ENCODE measurements around the gene PRDM16. TPM values are rescaled to one million over a fixed set of nuclear protein-coding genes. Genes with fewer than 3 reads are reported as not detected.

Gene PRDM16
- total RNA-seq, 1 experiment from 2014 or later, result 5.3 TPM

GRCh38 chr1:3183813-3184212 is 114.8 kb downstream of the PRDM16 start:
- Mint-ChIP-seq H3K27me3 (ENCODE audit: insufficient read depth, unreplicated experiment) (no peaks in the 10 kb centered on the region), H3K9me3 (ENCODE audit: unreplicated experiment) (no peaks in the 10 kb centered on the region), H3K36me3 (ENCODE audit: insufficient read depth, unreplicated experiment) (no peaks in the 10 kb centered on the region), H3K4me3 (ENCODE audit: unreplicated experiment) (no peak overlapping the region), H3K27ac (ENCODE audit: unreplicated experiment) (no peak overlapping the region), H3K4me1 (ENCODE audit: low read depth, unreplicated experiment) (no peaks in the 10 kb centered on the region)
- no peaks in the 10 kb centered on the region for H3K27me3 ChIP-seq (replicated peaks; ENCODE audit: control insufficient read depth, insufficient read depth, low read length)
- POLR2A ChIA-PET, result no interaction called here
- H3K4me3 ChIP-seq (ENCODE audit: low read depth, low read length), result no peak overlapping the region
- TF ChIP-seq, protein P1, sequence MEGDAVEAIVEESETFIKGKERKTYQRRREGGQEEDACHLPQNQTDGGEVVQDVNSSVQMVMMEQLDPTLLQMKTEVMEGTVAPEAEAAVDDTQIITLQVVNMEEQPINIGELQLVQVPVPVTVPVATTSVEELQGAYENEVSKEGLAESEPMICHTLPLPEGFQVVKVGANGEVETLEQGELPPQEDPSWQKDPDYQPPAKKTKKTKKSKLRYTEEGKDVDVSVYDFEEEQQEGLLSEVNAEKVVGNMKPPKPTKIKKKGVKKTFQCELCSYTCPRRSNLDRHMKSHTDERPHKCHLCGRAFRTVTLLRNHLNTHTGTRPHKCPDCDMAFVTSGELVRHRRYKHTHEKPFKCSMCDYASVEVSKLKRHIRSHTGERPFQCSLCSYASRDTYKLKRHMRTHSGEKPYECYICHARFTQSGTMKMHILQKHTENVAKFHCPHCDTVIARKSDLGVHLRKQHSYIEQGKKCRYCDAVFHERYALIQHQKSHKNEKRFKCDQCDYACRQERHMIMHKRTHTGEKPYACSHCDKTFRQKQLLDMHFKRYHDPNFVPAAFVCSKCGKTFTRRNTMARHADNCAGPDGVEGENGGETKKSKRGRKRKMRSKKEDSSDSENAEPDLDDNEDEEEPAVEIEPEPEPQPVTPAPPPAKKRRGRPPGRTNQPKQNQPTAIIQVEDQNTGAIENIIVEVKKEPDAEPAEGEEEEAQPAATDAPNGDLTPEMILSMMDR (IDR thresholded peaks at IDR 0.05; ENCODE audit: insufficient read depth in 1 of 2, low read depth in 1 of 2, low read length in 1 of 2, severe bottlenecking in 1 of 2, unreplicated experiment in 1 of 2), result no peak
- H3K9me3 ChIP-seq, result no peaks in the 10 kb centered on the region
- intact Hi-C loops (cut with micrococcal nuclease; ENCODE audit: unreplicated experiment), result no loop called here
- DNase-seq, result no peak
- no peaks in the 10 kb centered on the region for H3K36me3 ChIP-seq (ENCODE audit: control insufficient read depth, insufficient read depth, low read length)
- CTCF ChIA-PET, result no interaction called here
- no TSS peak for BruUV-seq (replicated peaks)
- peaks cover 5% of the 10 kb centered on the region; the same call in 1 of the 2 replicates for H3K4me1 ChIP-seq

- no peak overlapping the region for H3K27ac Mint-ChIP-seq (ENCODE audit: unreplicated experiment)
Observed at GRCh38 chr1:3184666-3185065, 115.7 kb downstream of the PRDM16 start.

GRCh38 chr1:3185896-3186525 is 117.0 kb downstream of the PRDM16 start:
- intact Hi-C loops (cut with micrococcal nuclease; ENCODE audit: unreplicated experiment), result no loop called here
- Mint-ChIP-seq H3K4me1 (ENCODE audit: low read depth, unreplicated experiment) (no peaks in the 10 kb centered on the region), H3K27me3 (ENCODE audit: insufficient read depth, unreplicated experiment) (no peaks in the 10 kb centered on the region), H3K4me3 (ENCODE audit: unreplicated experiment) (no peak overlapping the region), H3K9me3 (ENCODE audit: unreplicated experiment) (no peaks in the 10 kb centered on the region), H3K27ac (ENCODE audit: unreplicated experiment) (no peak overlapping the region), H3K36me3 (ENCODE audit: insufficient read depth, unreplicated experiment) (no peaks in the 10 kb centered on the region)
- no peak for DNase-seq
- POLR2A ChIA-PET, result no interaction called here
- Histone ChIP-seq H3K4me1 (peaks cover 5% of the 10 kb centered on the region; the same call in 1 of the 2 replicates), H3K27me3 (replicated peaks; ENCODE audit: control insufficient read depth, insufficient read depth, low read length) (no peaks in the 10 kb centered on the region), H3K9me3 (no peaks in the 10 kb centered on the region), H3K36me3 (ENCODE audit: control insufficient read depth, insufficient read depth, low read length) (no peaks in the 10 kb centered on the region), H3K4me3 (ENCODE audit: low read depth, low read length) (no peak overlapping the region)
- TF ChIP-seq, protein P1 (IDR thresholded peaks at IDR 0.05; ENCODE audit: insufficient read depth in 1 of 2, low read depth in 1 of 2, low read length in 1 of 2, severe bottlenecking in 1 of 2, unreplicated experiment in 1 of 2), result no peak
- CTCF ChIA-PET, result no interaction called here
- BruUV-seq (replicated peaks), result no TSS peak

More at GRCh38 chr1:3184666-3185065, 115.7 kb downstream of the PRDM16 start:
- CTCF ChIA-PET, result no interaction called here
- Histone ChIP-seq H3K4me3 (ENCODE audit: low read depth, low read length) (no peak overlapping the region), H3K4me1 (peaks cover 5% of the 10 kb centered on the region; the same call in 1 of the 2 replicates), H3K9me3 (no peaks in the 10 kb centered on the region), H3K36me3 (ENCODE audit: control insufficient read depth, insufficient read depth, low read length) (no peaks in the 10 kb centered on the region), H3K27me3 (replicated peaks; ENCODE audit: control insufficient read depth, insufficient read depth, low read length) (no peaks in the 10 kb centered on the region)
- no TSS peak for BruUV-seq (replicated peaks)
- intact Hi-C loops (cut with micrococcal nuclease; ENCODE audit: unreplicated experiment), result no loop called here
- H3K27me3 Mint-ChIP-seq (ENCODE audit: insufficient read depth, unreplicated experiment), result no peaks in the 10 kb centered on the region
- POLR2A ChIA-PET, result no interaction called here
- TF ChIP-seq, protein P1 (IDR thresholded peaks at IDR 0.05; ENCODE audit: insufficient read depth in 1 of 2, low read depth in 1 of 2, low read length in 1 of 2, severe bottlenecking in 1 of 2, unreplicated experiment in 1 of 2), result no peak
- DNase-seq, result no peak
- H3K4me1 Mint-ChIP-seq (ENCODE audit: low read depth, unreplicated experiment), result no peaks in the 10 kb centered on the region
- no peaks in the 10 kb centered on the region for H3K9me3 Mint-ChIP-seq (ENCODE audit: unreplicated experiment)
- H3K36me3 Mint-ChIP-seq (ENCODE audit: insufficient read depth, unreplicated experiment), result no peaks in the 10 kb centered on the region
- H3K4me3 Mint-ChIP-seq (ENCODE audit: unreplicated experiment), result no peak overlapping the region
